HL-60 (cell line): ENCODE measurements around the gene SPATA2.

Experiments used
- DNase-seq, 2 experiments: peaks; one replicate each; pipeline ENCODE4 v3.0.0-alpha.2; 2010 to 2020; ENCODE audit warnings: low read depth in 1 of 2, low spot score in 1 of 2
- H3K27ac ChIP-seq: fragments of 250-450 bp; sonication (Bioruptor Pico); replicated peaks from 2 replicates; pipeline ENCODE4 v1.5.1; 2020; ENCODE audit warnings: mild to moderate bottlenecking, moderate library complexity
- H3K27me3 ChIP-seq: fragments of 250-450 bp; sonication (Bioruptor Pico); 2 replicates; pipeline ENCODE4 v1.5.1; 2021; ENCODE audit warnings: mild to moderate bottlenecking, moderate library complexity; ENCODE audit not compliant: insufficient read depth, poor library complexity, severe bottlenecking
- H3K4me3 ChIP-seq: replicated peaks from 2 replicates; pipeline ENCODE4 v1.5.1; 2011; ENCODE audit warnings: mild to moderate bottlenecking, control low read depth, low read length; ENCODE audit not compliant: insufficient read depth
- CTCF ChIP-seq: IDR thresholded peaks from one replicate; pipeline ENCODE4 v1.5.1; 2011; ENCODE audit warnings: low read length, control low read depth, inconsistent platforms; ENCODE audit not compliant: insufficient read depth
- GABPA ChIP-seq: IDR thresholded peaks from 2 replicates; pipeline ENCODE4 v1.6.1; 2012; ENCODE audit warnings: low read depth
- POLR2AphosphoS5 ChIP-seq: IDR thresholded peaks from 2 replicates; pipeline ENCODE4 v1.6.1; 2012; ENCODE audit warnings: low read depth
- REST ChIP-seq: IDR thresholded peaks from 2 replicates; pipeline ENCODE4 v1.6.1; 2012; ENCODE audit warnings: low read depth; ENCODE audit not compliant: insufficient replicate concordance
- SPI1 ChIP-seq: IDR thresholded peaks from 2 replicates; pipeline ENCODE4 v1.6.1; 2012; ENCODE audit warnings: low read depth, mild to moderate bottlenecking, borderline replicate concordance

The SPATA2 gene

GRCh38 chr20:49908258-49908565, 7.1 kb downstream of the SPATA2 start:
- no peak overlapping the region for H3K27ac ChIP-seq
- H3K27me3 ChIP-seq: no peaks in the 10 kb centered on the region
- TF ChIP-seq SPI1 (no peak), CTCF (no peak), GABPA (no peak), REST (no peak), POLR2AphosphoS5 (no peak)
- no peak overlapping the region for H3K4me3 ChIP-seq
- no peak for DNase-seq

DNA sequence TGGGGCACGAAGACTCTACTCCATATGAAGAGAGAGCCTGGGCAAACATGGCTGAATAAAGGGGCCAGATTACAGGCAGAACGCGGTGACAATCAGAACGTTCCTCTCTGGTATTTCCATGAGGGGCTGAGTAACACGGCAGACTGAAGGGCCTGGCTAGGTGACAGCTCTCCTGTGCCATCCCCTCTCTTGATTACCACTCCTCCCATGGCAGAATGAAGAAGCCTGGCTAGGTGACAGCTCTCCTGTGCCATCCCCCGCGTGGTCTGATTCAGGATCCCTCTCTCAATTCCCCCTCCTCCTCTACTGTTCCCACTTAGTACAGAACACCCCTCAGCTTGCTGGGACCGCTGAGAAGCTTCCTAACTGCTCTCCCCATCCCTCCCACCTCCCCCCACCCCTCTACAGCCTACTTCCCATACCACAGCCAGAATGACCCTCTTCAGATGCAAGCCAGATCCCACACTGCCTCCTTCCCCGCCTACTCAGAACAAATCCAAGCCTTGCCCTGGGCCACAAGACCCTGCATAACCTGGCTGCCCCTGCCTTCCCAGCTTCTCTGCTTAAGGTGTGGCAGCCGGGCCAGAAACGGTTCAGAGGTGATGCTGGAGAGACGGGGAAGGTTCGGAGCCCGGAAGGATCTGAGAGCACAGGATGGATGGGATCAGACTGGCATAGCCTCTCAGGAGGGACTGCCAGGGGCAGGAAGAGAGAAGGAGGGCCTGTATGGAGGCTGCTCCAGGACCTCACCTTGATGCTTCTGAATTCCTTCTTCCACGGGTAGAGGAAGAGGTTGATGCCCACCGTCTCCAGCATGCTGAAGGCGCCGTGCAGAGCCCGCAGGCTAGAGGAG, 7.7 kb downstream of the SPATA2 start:
- Histone ChIP-seq H3K27me3 (no peaks in the 10 kb centered on the region), H3K27ac (no peak overlapping the region), H3K4me3 (no peak overlapping the region)
- TF ChIP-seq CTCF: no peak
- no peak for TF ChIP-seq POLR2AphosphoS5
- TF ChIP-seq SPI1: no peak
- TF ChIP-seq REST: no peak
- TF ChIP-seq GABPA: no peak
- DNase-seq: no peak

GRCh38 chr20:49906615-49907154, 8.6 kb downstream of the SPATA2 start:
- TF ChIP-seq GABPA (no peak), SPI1 (no peak), REST (no peak), CTCF (no peak), POLR2AphosphoS5 (no peak)
- no peaks in the 10 kb centered on the region for H3K27me3 ChIP-seq
- DNase-seq: no peak
- no peak overlapping the region for H3K4me3 ChIP-seq
- no peak overlapping the region for H3K27ac ChIP-seq
